OCI-LY7 (cell line): ENCODE measurements around the gene RNF180. TPM values are rescaled to one million over a fixed set of nuclear protein-coding genes. Genes with fewer than 3 reads are reported as not detected.
"Not testable (repeated sequence)": the region's sequence is repeated elsewhere in the genome, so short reads cannot be mapped to it uniquely, and the experiment has no call there.

Experiments
- BruUV-seq: library from RNA; stranded (reverse); fragments of 400-500 nt; replicated peaks from 2 replicates; lab custom pipeline; 2021; lab: Mats Ljungman, UMichigan
- CTCF ChIA-PET: fragments of 300-600 bp; sonication (Branson Sonifier 250); formaldehyde crosslinking; loops from one replicate; lab custom pipeline; 2022; ENCODE audit warnings: antibody characterized with exemption; ENCODE audit not compliant: unreplicated experiment; lab: Charles Lee
- POLR2A ChIA-PET: fragments of 300-600 bp; sonication (Branson Sonifier 250); formaldehyde crosslinking; loops from one replicate; lab custom pipeline; 2022; ENCODE audit warnings: antibody characterized with exemption; lab: Charles Lee
- DNase-seq: peaks from one replicate; pipeline ENCODE4 v3.0.0-alpha.2; 2015; ENCODE audit warnings: low spot score
- H2AFZ ChIP-seq: fragments of 200-600 bp; sonication (generic), shearing (Covaris generic); 2 replicates; pipeline ENCODE4 v1.6.1; 2014; ENCODE audit warnings: mild to moderate bottlenecking, antibody characterized with exemption, low read length, moderate library complexity
- H3K27ac ChIP-seq: fragments of 200-600 bp; sonication (generic); 2 replicates; pipeline ENCODE4 v1.5.1; 2014; ENCODE audit warnings: mixed run types, low read depth, mild to moderate bottlenecking, moderate library complexity, low read length, inconsistent platforms; ENCODE audit not compliant: poor library complexity, severe bottlenecking
- H3K36me3 ChIP-seq: fragments of 200-600 bp; sonication (generic); 2 replicates; pipeline ENCODE4 v1.6.1; 2014; ENCODE audit warnings: mild to moderate bottlenecking, antibody characterized with exemption, low read length, moderate library complexity, mixed read lengths; ENCODE audit not compliant: insufficient read depth
- H3K4me1 ChIP-seq: fragments of 200-600 bp; sonication (generic); 2 replicates; pipeline ENCODE4 v1.5.1; 2014; ENCODE audit warnings: mild to moderate bottlenecking, low read length; ENCODE audit not compliant: insufficient read depth, poor library complexity, severe bottlenecking
- H3K4me2 ChIP-seq: fragments of 200-600 bp; sonication (generic); 2 replicates; pipeline ENCODE4 v1.6.1; 2014; ENCODE audit warnings: mild to moderate bottlenecking, low read length
- H3K4me3 ChIP-seq: fragments of 200-600 bp; sonication (generic); 2 replicates; pipeline ENCODE4 v1.5.1; 2014; ENCODE audit warnings: mild to moderate bottlenecking, low read depth, low read length; ENCODE audit not compliant: poor library complexity, severe bottlenecking
- H3K79me2 ChIP-seq: fragments of 200-600 bp; sonication (generic); 2 replicates; pipeline ENCODE4 v1.6.1; 2016; ENCODE audit warnings: low read depth, mild to moderate bottlenecking, low read length, moderate library complexity, mixed read lengths; ENCODE audit not compliant: insufficient read depth
- H3K9me2 ChIP-seq: fragments of 200-600 bp; sonication (generic); 2 replicates; pipeline ENCODE4 v1.6.1; 2016; ENCODE audit warnings: mild to moderate bottlenecking, low read length, mixed read lengths; ENCODE audit not compliant: insufficient read depth
- H3K9me3 ChIP-seq: fragments of 200-600 bp; sonication (generic); 2 replicates; pipeline ENCODE4 v1.6.1; 2014; ENCODE audit warnings: mild to moderate bottlenecking, mixed run types, low read length, mixed read lengths
- H4K20me1 ChIP-seq: fragments of 200-600 bp; sonication (generic); 2 replicates; pipeline ENCODE4 v1.6.1; 2014; ENCODE audit warnings: mild to moderate bottlenecking, antibody characterized with exemption, low read length, moderate library complexity, mixed read lengths; ENCODE audit not compliant: insufficient read depth
- EZH2phosphoT487 ChIP-seq: fragments of 200-600 bp; sonication (generic); IDR thresholded peaks from 2 replicates; pipeline ENCODE4 v1.6.1; 2018; ENCODE audit warnings: low read depth, borderline replicate concordance, mild to moderate bottlenecking, mixed run types, antibody characterized with exemption, low read length, moderate library complexity, mixed read lengths
- intact Hi-C: fragments of 100-400 bp; cut with micrococcal nuclease; formaldehyde crosslinking; loops from one replicate; pipeline ENCODE4 v1.10.0; 2022; ENCODE audit not compliant: unreplicated experiment
- total RNA-seq, 2 experiments: library from RNA; depleted of rRNA in 1 of 2; stranded (reverse); fragments of >200 nt in 1 of 2; shearing (Covaris generic) in 1 of 2; gene quantifications; 2 replicates each; pipeline ENCODE4 v1.2.3, GENCODE V29; 2014 to 2022
- TF ChIP-seq, protein P1 (sequence below): fragments of 200-600 bp; sonication (generic); conservative IDR thresholded peaks from 2 replicates; pipeline ENCODE4 v1.5.1; 2014; ENCODE audit warnings: mild to moderate bottlenecking, antibody characterized with exemption, low read length, moderate library complexity, mixed read lengths

The RNF180 gene
- total RNA-seq, 2 experiments from 2014 or later, result not detected

DNA sequence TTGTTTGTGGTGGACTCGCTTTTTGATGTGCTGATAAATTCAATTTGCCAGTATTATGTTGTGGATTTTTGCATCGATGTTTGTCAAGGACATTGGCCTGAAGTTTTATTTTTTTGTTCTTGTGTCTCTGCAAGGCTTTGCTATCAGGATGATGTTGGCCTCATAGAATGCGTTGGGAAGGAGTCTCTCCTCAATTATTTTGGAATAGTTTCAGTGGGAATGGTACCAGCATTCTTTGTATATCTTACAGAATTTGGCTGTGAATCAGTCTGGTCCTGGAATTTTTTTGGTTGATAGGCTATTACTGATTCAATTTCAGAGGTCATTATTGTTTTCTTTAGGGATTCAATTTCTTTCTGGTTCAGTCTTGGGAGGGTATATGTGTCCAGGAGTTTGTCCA, 198.8 kb downstream of the RNF180 start:
- no peak for DNase-seq
- Histone ChIP-seq H2AFZ (no peak overlapping the region), H3K4me3 (no peak overlapping the region), H3K9me3 (peaks cover 5% of the 10 kb centered on the region; the same call in 1 of the 2 replicates), H3K79me2 (no peaks in the 10 kb centered on the region), H4K20me1 (no peaks in the 10 kb centered on the region), H3K9me2 (no peaks in the 10 kb centered on the region), H3K36me3 (no peaks in the 10 kb centered on the region), H3K4me1 (no peaks in the 10 kb centered on the region), H3K4me2 (no peak overlapping the region), H3K27ac (no peak overlapping the region)
- POLR2A ChIA-PET, result no interaction called here
- intact Hi-C loops, result no loop called here
- no TSS peak for BruUV-seq
- TF ChIP-seq EZH2phosphoT487, result no peak
- TF ChIP-seq, protein P1, sequence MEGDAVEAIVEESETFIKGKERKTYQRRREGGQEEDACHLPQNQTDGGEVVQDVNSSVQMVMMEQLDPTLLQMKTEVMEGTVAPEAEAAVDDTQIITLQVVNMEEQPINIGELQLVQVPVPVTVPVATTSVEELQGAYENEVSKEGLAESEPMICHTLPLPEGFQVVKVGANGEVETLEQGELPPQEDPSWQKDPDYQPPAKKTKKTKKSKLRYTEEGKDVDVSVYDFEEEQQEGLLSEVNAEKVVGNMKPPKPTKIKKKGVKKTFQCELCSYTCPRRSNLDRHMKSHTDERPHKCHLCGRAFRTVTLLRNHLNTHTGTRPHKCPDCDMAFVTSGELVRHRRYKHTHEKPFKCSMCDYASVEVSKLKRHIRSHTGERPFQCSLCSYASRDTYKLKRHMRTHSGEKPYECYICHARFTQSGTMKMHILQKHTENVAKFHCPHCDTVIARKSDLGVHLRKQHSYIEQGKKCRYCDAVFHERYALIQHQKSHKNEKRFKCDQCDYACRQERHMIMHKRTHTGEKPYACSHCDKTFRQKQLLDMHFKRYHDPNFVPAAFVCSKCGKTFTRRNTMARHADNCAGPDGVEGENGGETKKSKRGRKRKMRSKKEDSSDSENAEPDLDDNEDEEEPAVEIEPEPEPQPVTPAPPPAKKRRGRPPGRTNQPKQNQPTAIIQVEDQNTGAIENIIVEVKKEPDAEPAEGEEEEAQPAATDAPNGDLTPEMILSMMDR, result no peak
- CTCF ChIA-PET, result no interaction called here

DNA sequence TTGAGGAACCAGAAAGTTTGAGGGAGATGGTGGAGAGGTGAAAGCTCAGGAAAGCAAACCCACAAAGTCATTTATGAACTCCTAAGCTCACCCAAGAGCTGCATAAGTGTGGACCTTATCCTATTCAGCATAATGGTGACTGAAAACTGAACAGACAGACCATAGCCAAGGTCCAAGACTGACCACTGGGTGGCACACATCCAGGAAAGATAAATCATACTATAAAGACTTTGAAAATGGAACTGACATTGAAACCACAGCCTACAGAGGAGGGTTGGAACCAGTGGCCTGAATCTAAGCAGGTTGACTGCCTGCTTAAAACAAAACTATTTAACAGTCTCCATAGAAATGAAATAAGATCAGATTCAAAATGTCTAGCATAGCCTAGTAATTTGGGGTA, 219.1 kb downstream of the RNF180 start:
- H3K79me2 ChIP-seq, result no peaks in the 10 kb centered on the region
- H4K20me1 ChIP-seq, result no peaks in the 10 kb centered on the region
- H3K9me3 ChIP-seq, result no peaks in the 10 kb centered on the region
- no peak overlapping the region for H2AFZ ChIP-seq
- no peak overlapping the region for H3K4me2 ChIP-seq
- intact Hi-C loops, result no loop called here
- peak; percentile 15 for DNase-seq
- no peak overlapping the region for H3K4me3 ChIP-seq
- CTCF ChIA-PET, result no interaction called here
- POLR2A ChIA-PET, result interaction anchor here (0.8 kb wide), 1 partner anchor 902 kb away, joined by 3 read pairs; no protein-coding TSS in a partner anchor
- no peaks in the 10 kb centered on the region for H3K36me3 ChIP-seq
- TF ChIP-seq, protein P1, result peak; percentile 67
- no peak for TF ChIP-seq EZH2phosphoT487
- no TSS peak for BruUV-seq
- no peaks in the 10 kb centered on the region for H3K4me1 ChIP-seq
- no peak overlapping the region for H3K27ac ChIP-seq
- H3K9me2 ChIP-seq, result no peaks in the 10 kb centered on the region

DNA sequence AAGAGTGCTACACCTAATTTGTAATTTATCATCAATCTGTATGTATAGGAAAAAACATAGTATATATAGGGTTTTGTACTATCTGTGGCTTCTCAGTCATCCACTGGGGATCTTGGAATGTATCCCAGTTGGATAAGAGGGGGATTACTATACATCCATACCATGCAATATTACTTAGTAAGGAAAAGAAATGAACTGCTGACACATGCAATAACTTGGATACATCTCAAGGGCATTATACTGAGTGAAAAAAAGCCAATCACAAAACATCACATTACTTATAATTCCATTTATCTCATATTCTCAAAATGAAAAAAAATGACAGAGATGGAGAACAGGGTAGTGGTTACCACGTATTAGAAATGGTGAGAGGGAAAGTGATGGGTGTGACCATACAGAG, 231.9 kb downstream of the RNF180 start:
- Histone ChIP-seq H4K20me1 (no peaks in the 10 kb centered on the region), H3K4me2 (no peak overlapping the region), H2AFZ (no peak overlapping the region), H3K4me3 (no peak overlapping the region), H3K27ac (no peak overlapping the region), H3K79me2 (no peaks in the 10 kb centered on the region), H3K36me3 (no peaks in the 10 kb centered on the region), H3K9me3 (no peaks in the 10 kb centered on the region), H3K4me1 (no peaks in the 10 kb centered on the region), H3K9me2 (no peaks in the 10 kb centered on the region)
- no peak for TF ChIP-seq EZH2phosphoT487
- TF ChIP-seq, protein P1, result no peak
- intact Hi-C loops, result no loop called here
- DNase-seq, result no peak
- ChIA-PET POLR2A (no interaction called here), CTCF (no interaction called here)
- no TSS peak for BruUV-seq

DNA sequence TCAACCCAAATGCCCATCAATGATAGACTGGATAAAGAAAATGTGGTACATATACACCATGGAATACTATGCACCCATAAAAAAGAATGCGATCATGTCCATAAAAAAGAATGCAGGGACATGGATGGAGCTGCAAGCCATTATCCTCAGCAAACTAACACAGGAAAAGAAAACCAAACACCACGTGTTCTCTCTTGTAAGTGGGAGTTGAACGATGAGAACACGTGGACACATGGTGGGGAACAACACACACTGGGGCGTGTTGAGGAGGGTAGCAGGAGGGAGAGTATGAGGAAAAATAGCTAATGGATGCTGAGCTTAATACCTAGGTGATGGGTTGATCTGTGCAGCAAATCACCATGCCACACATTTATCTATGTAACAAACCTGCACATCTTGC, 233.1 kb downstream of the RNF180 start:
- H3K9me2 ChIP-seq, DNase-seq, H3K4me2 ChIP-seq, H4K20me1 ChIP-seq, intact Hi-C loops, H3K4me1 ChIP-seq, H3K79me2 ChIP-seq, H3K4me3 ChIP-seq, H3K27ac ChIP-seq, H3K9me3 ChIP-seq, H3K36me3 ChIP-seq, H2AFZ ChIP-seq, CTCF ChIA-PET, BruUV-seq: not testable (repeated sequence)
- POLR2A ChIA-PET, result interaction anchor here (0.6 kb wide), 1 partner anchor 667 kb away, joined by 3 read pairs; no protein-coding TSS in a partner anchor
